Neural progenitor cell (in vitro differentiated cells): ENCODE results near the gene COL13A1.

Experiments used
- CTCF ChIP-seq: fragments of 200-600 bp; sonication (generic); IDR thresholded peaks from 2 replicates; pipeline ENCODE4 v1.5.1; 2017; ENCODE audit warnings: antibody characterized with exemption, mild to moderate bottlenecking
- EZH2 ChIP-seq: fragments of 200-600 bp; sonication (generic); IDR thresholded peaks from 2 replicates; pipeline ENCODE4 v1.6.1; 2017; ENCODE audit warnings: antibody characterized with exemption, mild to moderate bottlenecking, moderate library complexity
- EZH2phosphoT487 ChIP-seq: fragments of 200-600 bp; sonication (generic); IDR thresholded peaks from 2 replicates; pipeline ENCODE4 v1.6.1; 2017; ENCODE audit warnings: antibody characterized with exemption

- TF ChIP-seq CTCF (no peak), EZH2phosphoT487 (no peak), EZH2 (no peak)
Measured at GRCh38 chr10:69837261-69837660, 35.6 kb downstream of the COL13A1 start.
